ENCODE results near the gene ANKRD23. TPM values are rescaled to one million over a fixed set of nuclear protein-coding genes. Genes with fewer than 3 reads are reported as not detected.
A peak's percentile ranks its signal among the peaks of the same experiment; 100 is the strongest.

The ANKRD23 gene
- total RNA-seq, 2 experiments from 2014 or later, result 6.2 to 10.4 TPM

DNA sequence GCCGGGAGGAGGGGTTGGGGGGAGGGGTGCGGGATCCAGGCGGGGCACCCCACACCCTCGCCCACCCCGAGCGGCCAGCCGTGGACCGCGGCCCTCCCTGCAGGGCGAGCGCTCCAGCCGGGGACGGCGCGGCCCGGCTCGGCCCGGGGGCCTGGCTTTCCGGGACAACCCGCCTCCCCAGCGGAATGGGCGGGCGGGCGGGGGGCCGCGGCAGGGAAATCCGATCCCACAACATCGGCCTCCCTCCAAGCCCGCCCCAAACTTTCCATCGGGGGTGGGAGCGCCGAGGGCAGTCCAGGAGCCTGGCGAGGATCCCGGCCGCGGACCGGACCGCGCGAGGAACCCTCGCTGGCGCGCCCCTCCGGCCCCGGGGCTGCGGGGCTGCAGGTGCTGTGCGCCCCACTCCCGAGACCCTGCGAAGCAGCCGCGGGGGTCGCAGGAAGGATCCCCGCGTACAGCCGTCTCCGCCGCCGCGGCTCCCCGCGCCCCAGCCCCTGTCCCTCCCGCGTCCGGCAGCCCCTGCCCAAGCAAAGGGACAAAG lies 25.5 kb upstream of the ANKRD23 start:
- H3K4me1 ChIP-seq (ENCODE audit: insufficient read depth, low read length), result peaks cover 61% of the 10 kb centered on the region
- Mint-ChIP-seq H3K27me3 (no peaks in the 10 kb centered on the region), H3K27ac (no peak overlapping the region), H3K4me1 (ENCODE audit: low read depth) (peaks cover 54% of the 10 kb centered on the region), H3K36me3 (ENCODE audit: low read depth) (peaks cover 41% of the 10 kb centered on the region), H3K9me3 (no peaks in the 10 kb centered on the region), H3K4me3 (no peak overlapping the region)
- POLR2A ChIA-PET, result interaction anchor here (0.9 to 3.4 kb wide), 13 partner anchors 9 to 244 kb away, joined by 3 to 44 read pairs (median 5); partner anchors contain the start of genes ANKRD36, ANKRD39 and CNNM3
- no peaks in the 10 kb centered on the region for H3K9me3 ChIP-seq (ENCODE audit: control insufficient read depth in 1 of 2, insufficient read depth in 1 of 2, low read length in 2 of 2)
- no peak for ATAC-seq (ENCODE audit: poor library complexity)
- CTCF ChIA-PET, result interaction anchor here (1.6 to 3.9 kb wide), 4 partner anchors 11 to 243 kb away, joined by 4 to 47 read pairs (median 6); partner anchors contain the start of gene ANKRD39
- no peak for DNase-seq
- H3K4me3 ChIP-seq (ENCODE audit: low read length), result peak overlapping the region; percentile 80
- TF ChIP-seq, protein P1, sequence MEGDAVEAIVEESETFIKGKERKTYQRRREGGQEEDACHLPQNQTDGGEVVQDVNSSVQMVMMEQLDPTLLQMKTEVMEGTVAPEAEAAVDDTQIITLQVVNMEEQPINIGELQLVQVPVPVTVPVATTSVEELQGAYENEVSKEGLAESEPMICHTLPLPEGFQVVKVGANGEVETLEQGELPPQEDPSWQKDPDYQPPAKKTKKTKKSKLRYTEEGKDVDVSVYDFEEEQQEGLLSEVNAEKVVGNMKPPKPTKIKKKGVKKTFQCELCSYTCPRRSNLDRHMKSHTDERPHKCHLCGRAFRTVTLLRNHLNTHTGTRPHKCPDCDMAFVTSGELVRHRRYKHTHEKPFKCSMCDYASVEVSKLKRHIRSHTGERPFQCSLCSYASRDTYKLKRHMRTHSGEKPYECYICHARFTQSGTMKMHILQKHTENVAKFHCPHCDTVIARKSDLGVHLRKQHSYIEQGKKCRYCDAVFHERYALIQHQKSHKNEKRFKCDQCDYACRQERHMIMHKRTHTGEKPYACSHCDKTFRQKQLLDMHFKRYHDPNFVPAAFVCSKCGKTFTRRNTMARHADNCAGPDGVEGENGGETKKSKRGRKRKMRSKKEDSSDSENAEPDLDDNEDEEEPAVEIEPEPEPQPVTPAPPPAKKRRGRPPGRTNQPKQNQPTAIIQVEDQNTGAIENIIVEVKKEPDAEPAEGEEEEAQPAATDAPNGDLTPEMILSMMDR (IDR thresholded peaks at IDR 0.05), result no peak
- H3K27ac ChIP-seq (ENCODE audit: low read depth in 1 of 2, low read length in 2 of 2), result peak overlapping the region in 1 of 2 donors; percentile 69
- H3K27me3 ChIP-seq (ENCODE audit: control insufficient read depth in 1 of 2, insufficient read depth in 2 of 2, low read length in 2 of 2), result no peaks in the 10 kb centered on the region
- intact Hi-C loops (cut with DNase I, micrococcal nuclease), result loop anchor here in 1 of 2 experiments (2.0 kb wide), 1 partner anchor 79 kb away; no protein-coding TSS in a partner anchor
- peaks cover 32% of the 10 kb centered on the region for H3K36me3 ChIP-seq (ENCODE audit: insufficient read depth, low read length)

DNA sequence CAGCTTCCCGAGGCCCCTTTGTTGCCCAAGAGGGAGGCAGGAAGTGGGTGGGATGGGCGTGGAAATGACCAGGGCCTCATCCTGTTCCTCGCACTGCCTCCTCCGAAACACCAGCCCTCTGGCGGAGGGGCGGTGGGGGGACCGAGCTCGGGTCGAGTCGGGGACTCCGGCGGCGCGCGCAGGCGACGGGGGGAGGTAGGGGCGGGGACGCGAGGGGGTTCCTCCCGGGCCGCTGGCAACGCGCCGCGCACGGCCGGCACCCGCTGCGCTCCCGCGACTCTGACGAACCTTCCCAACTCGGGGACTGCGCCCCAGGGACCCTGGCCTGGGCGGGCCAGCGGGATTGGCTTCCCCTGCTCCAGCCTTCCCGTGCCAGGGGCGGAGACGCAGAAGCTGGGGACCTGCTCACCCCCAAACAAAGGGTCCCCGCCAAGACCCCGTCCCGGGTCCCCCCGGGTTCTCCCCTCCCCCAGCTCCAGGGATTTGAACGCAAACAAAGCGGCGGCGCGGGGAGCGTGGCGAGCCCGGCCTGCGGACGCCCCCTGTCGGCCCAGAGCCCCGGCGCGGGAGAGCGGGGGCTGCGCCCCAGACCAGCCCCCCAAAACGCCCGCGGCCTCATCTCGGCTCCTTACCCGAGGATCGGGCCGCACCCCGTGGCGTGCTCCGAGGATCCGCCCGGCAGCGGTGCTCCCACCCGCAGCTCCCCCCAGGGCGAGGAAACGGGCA lies 24.9 kb upstream of the ANKRD23 start:
- ChIA-PET POLR2A (interaction anchor here (0.6 to 3.4 kb wide), 17 partner anchors 8 to 244 kb away, joined by 3 to 44 read pairs (median 5); partner anchors contain the start of genes ANKRD36, ANKRD39 and CNNM3), CTCF (interaction anchor here (0.6 to 3.9 kb wide), 7 partner anchors 11 to 234 kb away, joined by 3 to 47 read pairs (median 5); partner anchors contain the start of gene ANKRD39)
- no peaks in the 10 kb centered on the region for H3K27me3 ChIP-seq (ENCODE audit: control insufficient read depth in 1 of 2, insufficient read depth in 2 of 2, low read length in 2 of 2)
- H3K27ac Mint-ChIP-seq, result peak overlapping the region; percentile 85
- DNase-seq (peak; percentile 25 to 78 (median 55)), ATAC-seq (ENCODE audit: poor library complexity) (peak; percentile 24)
- H3K27me3 Mint-ChIP-seq, result no peaks in the 10 kb centered on the region
- no peaks in the 10 kb centered on the region for H3K9me3 Mint-ChIP-seq
- no peaks in the 10 kb centered on the region for H3K9me3 ChIP-seq (ENCODE audit: control insufficient read depth in 1 of 2, insufficient read depth in 1 of 2, low read length in 2 of 2)
- H3K4me3 Mint-ChIP-seq, result peak overlapping the region; percentile 92
- H3K36me3 Mint-ChIP-seq (ENCODE audit: low read depth), result peaks cover 45% of the 10 kb centered on the region
- TF ChIP-seq, protein P1 (IDR thresholded peaks at IDR 0.05), result peak; percentile 72
- intact Hi-C loops (cut with DNase I, micrococcal nuclease), result loop anchor here in 1 of 2 experiments (2.0 kb wide), 1 partner anchor 80 kb away; no protein-coding TSS in a partner anchor
- H3K36me3 ChIP-seq (ENCODE audit: insufficient read depth, low read length), result peaks cover 38% of the 10 kb centered on the region
- H3K4me1 ChIP-seq (ENCODE audit: insufficient read depth, low read length), result peaks cover 55% of the 10 kb centered on the region
- peak overlapping the region; percentile 66 to 69 for H3K27ac ChIP-seq (ENCODE audit: low read depth in 1 of 2, low read length in 2 of 2)
- H3K4me3 ChIP-seq (ENCODE audit: low read length), result peak overlapping the region; percentile 80
- peaks cover 49% of the 10 kb centered on the region for H3K4me1 Mint-ChIP-seq (ENCODE audit: low read depth)

DNA sequence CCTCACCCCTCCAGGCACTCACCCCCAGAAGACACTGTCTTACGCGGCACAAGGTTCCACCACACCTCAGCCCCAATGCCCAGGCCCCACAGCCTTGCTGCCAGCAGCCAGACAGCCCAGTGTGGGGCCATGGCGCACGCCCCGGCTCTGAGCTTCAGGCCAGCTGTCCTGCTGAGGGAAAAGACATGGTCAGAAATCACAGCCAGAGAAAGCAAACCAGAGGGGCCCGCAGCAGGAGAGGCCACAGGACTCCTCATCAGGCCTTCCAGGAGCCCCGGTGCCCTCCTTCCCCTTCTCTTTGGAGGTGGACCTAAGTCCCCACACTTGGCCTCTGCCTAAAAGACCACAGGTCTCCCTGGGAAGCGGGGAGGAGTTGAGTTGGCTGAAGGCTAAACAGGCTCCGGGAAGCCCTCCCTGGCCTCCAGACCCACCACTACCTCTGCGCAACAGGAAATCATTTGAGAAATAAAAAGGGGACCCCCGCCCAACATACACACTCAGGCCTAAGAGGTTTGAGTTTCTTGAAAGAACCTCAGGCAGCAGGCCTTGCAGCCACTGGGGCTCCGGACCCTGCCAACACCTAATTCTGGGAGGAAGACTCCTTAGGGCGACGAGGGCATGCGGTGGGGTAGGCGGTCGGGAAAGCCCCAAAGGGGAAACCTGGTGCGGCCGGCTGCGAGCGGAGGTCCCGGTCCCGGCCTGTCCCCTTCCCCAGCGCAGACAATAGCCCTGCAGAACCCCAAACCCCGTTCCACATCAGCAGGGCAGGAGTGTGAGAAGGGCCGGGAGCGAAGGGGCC lies 24.1 kb upstream of the ANKRD23 start:
- H3K36me3 Mint-ChIP-seq (ENCODE audit: low read depth), result peaks cover 51% of the 10 kb centered on the region
- intact Hi-C loops (cut with DNase I, micrococcal nuclease), result loop anchor here in 1 of 2 experiments (2.0 kb wide), 1 partner anchor 81 kb away; no protein-coding TSS in a partner anchor
- H3K27ac ChIP-seq (ENCODE audit: low read depth in 1 of 2, low read length in 2 of 2), result peak overlapping the region; percentile 66 to 69
- H3K4me1 ChIP-seq (ENCODE audit: insufficient read depth, low read length), result peaks cover 49% of the 10 kb centered on the region
- peak overlapping the region; percentile 80 for H3K4me3 ChIP-seq (ENCODE audit: low read length)
- ATAC-seq (ENCODE audit: poor library complexity) (peak; percentile 1), DNase-seq (peak in 4 of 14 experiments; percentile 18 to 71 (median 46))
- H3K4me3 Mint-ChIP-seq, result peak overlapping the region; percentile 92
- POLR2A ChIA-PET, result interaction anchor here (0.8 to 3.4 kb wide), 15 partner anchors 8 to 245 kb away, joined by 3 to 44 read pairs (median 6); partner anchors contain the start of genes ANKRD36 and ANKRD39
- CTCF ChIA-PET, result interaction anchor here (0.6 to 3.9 kb wide), 7 partner anchors 10 to 233 kb away, joined by 3 to 47 read pairs (median 5); partner anchors contain the start of gene ANKRD39
- H3K4me1 Mint-ChIP-seq (ENCODE audit: low read depth), result peaks cover 49% of the 10 kb centered on the region
- TF ChIP-seq, protein P1 (IDR thresholded peaks at IDR 0.05), result no peak
- H3K27me3 ChIP-seq (ENCODE audit: control insufficient read depth in 1 of 2, insufficient read depth in 2 of 2, low read length in 2 of 2), result no peaks in the 10 kb centered on the region
- H3K27me3 Mint-ChIP-seq, result no peaks in the 10 kb centered on the region
- peak overlapping the region; percentile 85 for H3K27ac Mint-ChIP-seq
- peaks cover 46% of the 10 kb centered on the region for H3K36me3 ChIP-seq (ENCODE audit: insufficient read depth, low read length)
- no peaks in the 10 kb centered on the region for H3K9me3 Mint-ChIP-seq
- H3K9me3 ChIP-seq (ENCODE audit: control insufficient read depth in 1 of 2, insufficient read depth in 1 of 2, low read length in 2 of 2), result no peaks in the 10 kb centered on the region

Data from CD4-positive, alpha-beta T cell (primary cell).